HG03196 (cell line): ENCODE results near the gene TDRD10.

ENCODE experiments used
- ATAC-seq: cut with Tn5 transposase; IDR thresholded peaks from one replicate; pipeline ENCODE4 v1.9.1; 2021; ENCODE audit not compliant: unreplicated experiment

Gene TDRD10

GRCh38 chr1:154575951-154576566, 74.0 kb downstream of the TDRD10 start:
- no peak for ATAC-seq

GRCh38 chr1:154577346-154578057, 75.5 kb downstream of the TDRD10 start:
- ATAC-seq = no peak

GRCh38 chr1:154578058-154578418, 76.0 kb downstream of the TDRD10 start:
- no peak for ATAC-seq

- no peak for ATAC-seq
Observed at GRCh38 chr1:154579374-154579773, 77.4 kb downstream of the TDRD10 start.

- ATAC-seq = no peak
Observed at GRCh38 chr1:154581766-154582165, 79.7 kb downstream of the TDRD10 start.

- no peak for ATAC-seq
Observed at GRCh38 chr1:154582885-154583284, 80.9 kb downstream of the TDRD10 start.

- ATAC-seq = no peak
Observed at GRCh38 chr1:154583773-154584172, 81.8 kb downstream of the TDRD10 start.

- ATAC-seq = no peak
Observed at GRCh38 chr1:154584267-154584994, 82.4 kb downstream of the TDRD10 start.

- ATAC-seq = no peak
Observed at GRCh38 chr1:154586231-154586630, 84.2 kb downstream of the TDRD10 start.

GRCh38 chr1:154586641-154587040, 84.6 kb downstream of the TDRD10 start:
- no peak for ATAC-seq

GRCh38 chr1:154589780-154590179, 87.8 kb downstream of the TDRD10 start:
- ATAC-seq = no peak

- ATAC-seq = no peak
Observed at GRCh38 chr1:154590756-154591155, 88.7 kb downstream of the TDRD10 start.

- no peak for ATAC-seq
Observed at GRCh38 chr1:154591206-154591605, 89.2 kb downstream of the TDRD10 start.

GRCh38 chr1:154593390-154593789, 91.4 kb downstream of the TDRD10 start:
- ATAC-seq = no peak

GRCh38 chr1:154594811-154595210, 92.8 kb downstream of the TDRD10 start:
- ATAC-seq = no peak

GRCh38 chr1:154595621-154596020, 93.6 kb downstream of the TDRD10 start:
- ATAC-seq = no peak
